Measurements from ENCODE around the gene ULBP1.
"Not testable (repeated sequence)": the region's sequence is repeated elsewhere in the genome, so short reads cannot be mapped to it uniquely, and the experiment has no call there.

DNA sequence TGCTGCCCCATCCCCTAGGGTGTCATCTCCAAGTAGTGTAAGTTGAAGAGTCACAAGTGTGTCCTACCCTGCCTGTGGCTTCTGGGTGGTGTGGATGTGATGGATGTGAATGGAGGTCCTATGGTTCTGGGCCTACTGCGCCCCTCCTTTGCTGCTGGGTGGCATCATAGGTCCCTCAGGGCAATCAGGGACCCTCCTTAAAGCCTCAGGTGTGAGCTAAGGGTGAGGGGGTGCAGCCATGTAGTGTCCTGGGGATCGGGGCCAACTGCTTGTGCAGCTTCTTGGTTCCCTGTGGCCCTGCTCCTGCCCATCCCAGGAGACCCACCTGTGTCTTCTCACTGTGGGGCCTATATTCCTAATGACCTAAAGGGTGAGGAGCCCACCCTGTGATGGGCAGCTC, 2.6 kb downstream of the ULBP1 start:
- TF ChIP-seq, protein P1, sequence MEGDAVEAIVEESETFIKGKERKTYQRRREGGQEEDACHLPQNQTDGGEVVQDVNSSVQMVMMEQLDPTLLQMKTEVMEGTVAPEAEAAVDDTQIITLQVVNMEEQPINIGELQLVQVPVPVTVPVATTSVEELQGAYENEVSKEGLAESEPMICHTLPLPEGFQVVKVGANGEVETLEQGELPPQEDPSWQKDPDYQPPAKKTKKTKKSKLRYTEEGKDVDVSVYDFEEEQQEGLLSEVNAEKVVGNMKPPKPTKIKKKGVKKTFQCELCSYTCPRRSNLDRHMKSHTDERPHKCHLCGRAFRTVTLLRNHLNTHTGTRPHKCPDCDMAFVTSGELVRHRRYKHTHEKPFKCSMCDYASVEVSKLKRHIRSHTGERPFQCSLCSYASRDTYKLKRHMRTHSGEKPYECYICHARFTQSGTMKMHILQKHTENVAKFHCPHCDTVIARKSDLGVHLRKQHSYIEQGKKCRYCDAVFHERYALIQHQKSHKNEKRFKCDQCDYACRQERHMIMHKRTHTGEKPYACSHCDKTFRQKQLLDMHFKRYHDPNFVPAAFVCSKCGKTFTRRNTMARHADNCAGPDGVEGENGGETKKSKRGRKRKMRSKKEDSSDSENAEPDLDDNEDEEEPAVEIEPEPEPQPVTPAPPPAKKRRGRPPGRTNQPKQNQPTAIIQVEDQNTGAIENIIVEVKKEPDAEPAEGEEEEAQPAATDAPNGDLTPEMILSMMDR (IDR thresholded peaks at IDR 0.05), result not testable (repeated sequence)
- not testable (repeated sequence) for TF ChIP-seq POLR2A (IDR thresholded peaks at IDR 0.05)

Data from testis (tissue), 2 donors.